ENCODE measurements around the gene ZIC2. TPM values are rescaled to one million over a fixed set of nuclear protein-coding genes. Genes with fewer than 3 reads are reported as not detected.
"Not testable (repeated sequence)": the region's sequence is repeated elsewhere in the genome, so short reads cannot be mapped to it uniquely, and the experiment has no call there.

The ZIC2 gene
- polyA plus RNA-seq, 1 experiment, result not detected

DNA sequence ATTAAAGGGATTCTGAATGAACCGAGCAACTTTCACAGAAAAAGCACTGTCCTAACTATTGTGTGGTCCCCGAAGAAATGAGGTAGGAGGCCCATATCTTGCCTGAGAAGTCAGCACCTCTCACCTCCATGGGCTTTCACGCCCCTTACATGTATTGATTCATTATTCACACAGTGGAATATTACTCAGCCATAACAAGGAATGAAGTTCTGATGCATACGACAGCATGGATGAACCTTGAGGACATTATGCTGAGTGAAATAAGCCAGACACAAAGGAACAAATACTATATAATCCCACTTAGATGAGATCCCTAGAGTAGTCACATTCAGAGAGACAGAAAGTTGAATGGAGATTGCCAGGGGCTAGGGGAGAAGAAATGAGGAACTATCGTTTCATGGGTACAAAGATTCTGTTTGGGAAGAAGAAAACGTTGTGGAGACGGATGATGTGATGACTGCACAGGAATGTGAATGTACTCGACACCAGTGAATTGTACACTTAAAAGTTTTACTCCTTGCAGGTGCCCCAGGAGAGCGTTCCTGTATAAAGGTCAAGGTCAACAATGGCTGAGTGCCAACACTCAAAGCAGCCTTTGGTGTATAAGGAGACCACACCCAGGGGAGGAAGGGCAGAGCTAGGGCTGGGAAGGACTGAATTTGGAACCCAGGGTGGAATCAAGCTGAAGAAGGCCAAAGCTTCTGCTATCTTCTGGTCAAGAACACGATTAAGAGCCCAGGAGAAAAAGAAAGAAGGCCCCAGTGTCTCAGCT lies 32.5 kb upstream of the ZIC2 start:
- no peak for DNase-seq (ENCODE audit: low read depth)
- CTCF ChIA-PET, result no interaction called here
- POLR2A ChIA-PET, result no interaction called here
- TF ChIP-seq, protein P1, sequence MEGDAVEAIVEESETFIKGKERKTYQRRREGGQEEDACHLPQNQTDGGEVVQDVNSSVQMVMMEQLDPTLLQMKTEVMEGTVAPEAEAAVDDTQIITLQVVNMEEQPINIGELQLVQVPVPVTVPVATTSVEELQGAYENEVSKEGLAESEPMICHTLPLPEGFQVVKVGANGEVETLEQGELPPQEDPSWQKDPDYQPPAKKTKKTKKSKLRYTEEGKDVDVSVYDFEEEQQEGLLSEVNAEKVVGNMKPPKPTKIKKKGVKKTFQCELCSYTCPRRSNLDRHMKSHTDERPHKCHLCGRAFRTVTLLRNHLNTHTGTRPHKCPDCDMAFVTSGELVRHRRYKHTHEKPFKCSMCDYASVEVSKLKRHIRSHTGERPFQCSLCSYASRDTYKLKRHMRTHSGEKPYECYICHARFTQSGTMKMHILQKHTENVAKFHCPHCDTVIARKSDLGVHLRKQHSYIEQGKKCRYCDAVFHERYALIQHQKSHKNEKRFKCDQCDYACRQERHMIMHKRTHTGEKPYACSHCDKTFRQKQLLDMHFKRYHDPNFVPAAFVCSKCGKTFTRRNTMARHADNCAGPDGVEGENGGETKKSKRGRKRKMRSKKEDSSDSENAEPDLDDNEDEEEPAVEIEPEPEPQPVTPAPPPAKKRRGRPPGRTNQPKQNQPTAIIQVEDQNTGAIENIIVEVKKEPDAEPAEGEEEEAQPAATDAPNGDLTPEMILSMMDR (IDR thresholded peaks at IDR 0.05; ENCODE audit: insufficient read depth, low read depth, low read length), result no peak
- Histone ChIP-seq H3K27me3 (ENCODE audit: control insufficient read depth, insufficient read depth, low read length) (peaks cover 28% of the 10 kb centered on the region), H3K4me3 (ENCODE audit: low read depth, low read length) (no peak overlapping the region), H3K36me3 (ENCODE audit: control insufficient read depth, insufficient read depth, low read length) (no peaks in the 10 kb centered on the region)

- DNase-seq (ENCODE audit: low read depth), result no peak
- ChIA-PET POLR2A (no interaction called here), CTCF (no interaction called here)
- H3K27me3 ChIP-seq (ENCODE audit: control insufficient read depth, insufficient read depth, low read length), result peaks cover 29% of the 10 kb centered on the region
- TF ChIP-seq, protein P1 (IDR thresholded peaks at IDR 0.05; ENCODE audit: insufficient read depth, low read depth, low read length), result no peak
- H3K4me3 ChIP-seq (ENCODE audit: low read depth, low read length), result no peak overlapping the region
- H3K36me3 ChIP-seq (ENCODE audit: control insufficient read depth, insufficient read depth, low read length), result no peaks in the 10 kb centered on the region
Measured at GRCh38 chr13:99949679-99950413, 31.7 kb upstream of the ZIC2 start.

- H3K27me3 ChIP-seq (ENCODE audit: control insufficient read depth, insufficient read depth, low read length), result peaks cover 45% of the 10 kb centered on the region
- H3K36me3 ChIP-seq (ENCODE audit: control insufficient read depth, insufficient read depth, low read length); DNase-seq (ENCODE audit: low read depth); POLR2A ChIA-PET; H3K4me3 ChIP-seq (ENCODE audit: low read depth, low read length): not testable (repeated sequence)
- CTCF ChIA-PET, result interaction anchor here (0.7 kb wide), 1 partner anchor 16 kb away, joined by 3 read pairs; no protein-coding TSS in a partner anchor
Measured at GRCh38 chr13:99951666-99952065, 29.9 kb upstream of the ZIC2 start.

DNA sequence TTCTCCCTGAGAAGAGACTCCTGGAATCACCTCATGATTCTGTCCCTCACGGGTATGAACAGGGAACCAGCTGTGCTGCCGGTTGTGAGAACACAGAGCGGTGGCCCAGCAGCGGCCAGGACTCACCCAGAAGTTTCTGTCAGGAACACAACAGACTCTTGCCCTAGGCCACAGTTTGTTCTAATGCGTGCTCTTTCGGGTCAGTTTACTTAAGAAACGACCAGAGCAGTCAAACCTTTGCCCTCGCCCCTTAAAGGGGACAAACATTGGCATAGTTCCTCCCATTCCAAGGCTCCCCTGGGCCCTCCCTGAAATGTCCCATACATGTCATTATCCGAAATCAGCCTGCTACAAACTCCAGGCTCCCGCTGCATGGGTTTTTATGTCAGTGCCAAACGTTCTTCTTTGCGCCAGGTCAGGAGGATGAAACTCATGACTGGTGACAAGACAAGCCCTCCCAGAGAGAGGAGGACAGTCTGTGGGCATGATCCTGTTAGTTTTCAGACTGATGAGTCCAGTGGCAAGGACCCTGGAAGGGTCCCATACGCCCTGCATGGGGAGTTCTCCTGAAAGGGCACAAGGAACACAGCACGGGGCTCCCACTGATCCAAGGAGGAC lies 28.3 kb upstream of the ZIC2 start:
- Histone ChIP-seq H3K36me3 (ENCODE audit: control insufficient read depth, insufficient read depth, low read length) (no peaks in the 10 kb centered on the region), H3K4me3 (ENCODE audit: low read depth, low read length) (no peak overlapping the region), H3K27me3 (ENCODE audit: control insufficient read depth, insufficient read depth, low read length) (peaks cover 57% of the 10 kb centered on the region)
- no peak for DNase-seq (ENCODE audit: low read depth)
- POLR2A ChIA-PET, result no interaction called here
- TF ChIP-seq, protein P1 (IDR thresholded peaks at IDR 0.05; ENCODE audit: insufficient read depth, low read depth, low read length), result no peak
- CTCF ChIA-PET, result no interaction called here

DNA sequence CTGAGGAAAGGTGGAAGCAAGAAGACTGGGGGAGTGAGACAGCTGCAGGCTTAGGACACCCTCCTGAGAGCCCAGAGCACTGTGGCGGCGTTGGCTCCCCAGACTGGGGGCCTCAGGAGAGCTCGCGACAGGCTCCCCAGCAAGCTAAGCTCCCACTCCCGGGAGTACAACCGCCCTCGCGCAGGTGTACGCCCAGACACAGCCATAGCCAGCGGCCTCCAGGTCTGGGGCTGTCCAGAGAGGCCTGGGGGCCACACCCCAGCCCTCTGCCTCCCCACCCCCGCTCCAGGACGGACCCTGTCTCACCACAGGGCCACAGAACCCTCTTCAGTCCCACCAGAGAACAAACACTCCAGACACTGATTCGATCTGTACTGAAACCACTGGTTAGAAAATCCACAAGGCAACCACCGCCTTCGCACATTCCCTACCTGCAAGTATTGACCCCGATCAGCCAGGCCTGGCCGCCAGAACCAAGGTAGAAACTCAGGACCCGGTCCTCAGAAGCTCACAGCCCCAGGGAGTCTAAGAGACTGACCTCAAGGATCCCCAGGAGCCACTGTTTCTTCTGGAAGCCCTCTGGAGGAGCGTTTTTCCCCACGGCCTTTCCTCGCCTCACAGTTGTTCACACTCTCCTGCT lies 26.4 kb upstream of the ZIC2 start:
- TF ChIP-seq, protein P1 (IDR thresholded peaks at IDR 0.05; ENCODE audit: insufficient read depth, low read depth, low read length), result no peak
- CTCF ChIA-PET, result interaction anchor here (0.6 kb wide), 1 partner anchor 266 kb away, joined by 3 read pairs; no protein-coding TSS in a partner anchor
- H3K36me3 ChIP-seq (ENCODE audit: control insufficient read depth, insufficient read depth, low read length), result no peaks in the 10 kb centered on the region
- H3K4me3 ChIP-seq (ENCODE audit: low read depth, low read length), result no peak overlapping the region
- DNase-seq (ENCODE audit: low read depth), result no peak
- H3K27me3 ChIP-seq (ENCODE audit: control insufficient read depth, insufficient read depth, low read length), result peaks cover 64% of the 10 kb centered on the region
- POLR2A ChIA-PET, result no interaction called here
